A549 (cell line): ENCODE results near the gene CTDSPL. TPM values are rescaled to one million over a fixed set of nuclear protein-coding genes. Genes with fewer than 3 reads are reported as not detected.

Experiments
- ATAC-seq, 2 experiments: fragments of 200-7000 bp in 1 of 2; fragments of >200 bp in 1 of 2; cut with Nextera tagmentation in 1 of 2; cut with Tn5 transposase in 1 of 2; 3 replicates each; pipeline versions ENCODE4 v1.8.0 to v1.9.1; 2018 to 2020; ENCODE audit warnings: mild to moderate bottlenecking in 1 of 2, moderate library complexity in 1 of 2
- CTCF ChIA-PET: fragments of 300-600 bp; sonication (Branson Sonifier 250); formaldehyde crosslinking; extraction: SDS; loops from one replicate; lab custom pipeline; 2021; ENCODE audit warnings: antibody characterized with exemption, inconsistent platforms; lab: Yijun Ruan, JAX
- POLR2A ChIA-PET: fragments of 350-600 bp; formaldehyde crosslinking; extraction: SDS; loops from one replicate; lab custom pipeline; 2021; ENCODE audit warnings: antibody characterized with exemption, inconsistent platforms; lab: Yijun Ruan, JAX
- DNase-seq, 2 experiments: peaks; one replicate each; pipeline versions ENCODE4 v3.0.0 to v3.0.0-alpha.2; 2011 to 2016; ENCODE audit warnings: low read depth in 1 of 2, low spot score in 1 of 2
- FAIRE-seq: peaks from 2 replicates; lab custom pipeline; 2011; peaks lifted over from hg19 to GRCh38; lab: Jason Lieb, UNC
- H3K27ac ChIP-seq, 2 experiments: fragments of >200 bp; sonication (Bioruptor Twin); formaldehyde crosslinking; 3 replicates each; pipeline ENCODE4 v1.5.1; 2016 to 2017
- H3K4me1 ChIP-seq: fragments of >200 bp; sonication (Bioruptor Twin); formaldehyde crosslinking; 3 replicates; pipeline ENCODE4 v1.6.1; 2016
- H3K4me2 ChIP-seq: fragments of >200 bp; sonication (Bioruptor Twin); formaldehyde crosslinking; 3 replicates; pipeline ENCODE4 v1.6.1; 2016
- H3K4me3 ChIP-seq: fragments of >200 bp; sonication (Bioruptor Twin); formaldehyde crosslinking; 3 replicates; pipeline ENCODE4 v1.5.1; 2016
- H3K9me3 ChIP-seq: fragments of >200 bp; sonication (Bioruptor Twin); formaldehyde crosslinking; 3 replicates; pipeline ENCODE4 v1.6.1; 2016
- BCL3 ChIP-seq: fragments of >200 bp; sonication (Bioruptor Twin); formaldehyde crosslinking; IDR thresholded peaks from 3 replicates; pipeline ENCODE4 v1.6.1; 2016
- CEBPB ChIP-seq, 2 experiments: fragments of >200 bp in 1 of 2; sonication (Bioruptor Twin) in 1 of 2; formaldehyde crosslinking in 1 of 2; IDR thresholded peaks; 2 replicates each; pipeline ENCODE4 v1.6.1; 2012 to 2016
- CHD2 ChIP-seq: fragments of 150-350 bp; IDR thresholded peaks from 2 replicates; pipeline ENCODE4 v1.6.1; 2014; ENCODE audit warnings: low read length; ENCODE audit not compliant: partially characterized antibody
- E2F6 ChIP-seq: IDR thresholded peaks from 2 replicates; pipeline ENCODE4 v1.6.1; 2012; ENCODE audit warnings: low read depth, borderline replicate concordance
- EHMT2 ChIP-seq: fragments of 200-600 bp; sonication (generic); IDR thresholded peaks from 2 replicates; pipeline ENCODE4 v1.6.1; 2016; ENCODE audit warnings: antibody characterized with exemption, low read depth, mild to moderate bottlenecking, moderate library complexity
- ELK1 ChIP-seq: fragments of 150-350 bp; IDR thresholded peaks from 2 replicates; pipeline ENCODE4 v1.6.1; 2014; ENCODE audit warnings: low read depth, mild to moderate bottlenecking, low read length
- FOSB ChIP-seq: fragments of 250-450 bp; sonication (Bioruptor Pico); IDR thresholded peaks from 2 replicates; pipeline ENCODE4 v1.5.0; 2020; ENCODE audit warnings: mild to moderate bottlenecking, moderate library complexity
- HMGXB4 ChIP-seq: fragments of 250-450 bp; sonication (Bioruptor Pico); IDR thresholded peaks from 2 replicates; pipeline ENCODE4 v1.5.0; 2021; ENCODE audit warnings: mild to moderate bottlenecking, moderate library complexity, borderline replicate concordance
- HOXA7 ChIP-seq: fragments of 250-450 bp; sonication (Bioruptor Pico); IDR thresholded peaks from 2 replicates; pipeline ENCODE4 v1.5.0; 2020; ENCODE audit warnings: mild to moderate bottlenecking, moderate library complexity
- HOXB5 ChIP-seq: fragments of 250-450 bp; sonication (Bioruptor Pico); IDR thresholded peaks from 2 replicates; pipeline ENCODE4 v1.5.0; 2020; ENCODE audit warnings: mild to moderate bottlenecking, moderate library complexity
- KDM1A ChIP-seq: fragments of 200-600 bp; sonication (generic); IDR thresholded peaks from 2 replicates; pipeline ENCODE4 v1.6.1; 2016; ENCODE audit warnings: low read depth, mild to moderate bottlenecking
- KDM5A ChIP-seq: fragments of 200-600 bp; sonication (generic); IDR thresholded peaks from 2 replicates; pipeline ENCODE4 v1.6.1; 2016; ENCODE audit warnings: antibody characterized with exemption, mild to moderate bottlenecking
- MAX ChIP-seq: IDR thresholded peaks from 2 replicates; pipeline ENCODE4 v1.6.1; 2012
- MAZ ChIP-seq: fragments of 150-350 bp; IDR thresholded peaks from 2 replicates; pipeline ENCODE4 v1.6.1; 2014; ENCODE audit warnings: antibody characterized with exemption, low read depth, low read length, borderline replicate concordance
- POLR2AphosphoS2 ChIP-seq: conservative IDR thresholded peaks from 2 replicates; pipeline ENCODE4 v1.6.1; 2012; ENCODE audit warnings: low read length, improper control_type of control experiment, inconsistent platforms
- RARB ChIP-seq: fragments of 250-450 bp; sonication (Bioruptor Pico); IDR thresholded peaks from 2 replicates; pipeline ENCODE4 v1.8.0; 2021; ENCODE audit warnings: mild to moderate bottlenecking, moderate library complexity
- REST ChIP-seq: fragments of 200-600 bp; sonication (generic); IDR thresholded peaks from 2 replicates; pipeline ENCODE4 v1.6.1; 2016; ENCODE audit warnings: antibody characterized with exemption, mild to moderate bottlenecking, moderate library complexity
- SMC3 ChIP-seq: fragments of >200 bp; sonication (Bioruptor Twin); formaldehyde crosslinking; IDR thresholded peaks from 3 replicates; pipeline ENCODE4 v1.6.1; 2018; ENCODE audit warnings: inconsistent platforms
- SREBF2 ChIP-seq: fragments of 450-650 bp; IDR thresholded peaks from 2 replicates; pipeline ENCODE4 v1.6.1; 2014; ENCODE audit warnings: mild to moderate bottlenecking, moderate library complexity
- TP53 ChIP-seq: fragments of 250-450 bp; sonication (Bioruptor Pico); IDR thresholded peaks from 2 replicates; pipeline ENCODE4 v1.5.0; 2021; ENCODE audit warnings: mild to moderate bottlenecking, moderate library complexity
- ZC3H11A ChIP-seq: fragments of 450-650 bp; IDR thresholded peaks from 2 replicates; pipeline ENCODE4 v1.6.1; 2014; ENCODE audit warnings: antibody characterized with exemption, mild to moderate bottlenecking
- ZFP36 ChIP-seq: fragments of 450-650 bp; IDR thresholded peaks from 2 replicates; pipeline ENCODE4 v1.6.1; 2014; ENCODE audit warnings: borderline replicate concordance; ENCODE audit not compliant: partially characterized antibody
- WGBS: methylation state at CpG from one replicate; pipeline ENCODE4 v1.1.6; 2017; ENCODE audit errors: missing lambda C conversion rate; 5-methylcytosine and 5-hydroxymethylcytosine counted together
- polyA plus RNA-seq, 4 experiments: library from polyadenylated mRNA; depleted of rRNA in 3 of 4; stranded (reverse); fragments of >200 nt; fragmentation: RNase III in 1 of 4; extraction: RNeasy Plus Mini Kit Qiagen cat#74134 plus additional on column Dnase treatment in 1 of 4; gene quantifications; 2 replicates in 3 of 4; 3 replicates in 1 of 4; pipeline ENCODE4 v1.2.3, GENCODE V29; 2011 to 2017

Gene CTDSPL
- polyA plus RNA-seq, 2 of the 4 experiments (the other 2 are of a cell fraction): 9.9 to 35.1 TPM

GRCh38 chr3:37906734-37907282 is 45.1 kb downstream of the CTDSPL start (continued):
- TF ChIP-seq E2F6 (no peak), POLR2AphosphoS2 (no peak), RARB (CRISPR knock-in tag) (no peak), HMGXB4 (no peak), CHD2 (no peak)

- TF ChIP-seq EHMT2 (no peak), SREBF2 (no peak), CEBPB (IDR thresholded peaks at IDR 0.05) (no peak), MAZ (no peak), HOXA7 (CRISPR knock-in tag) (no peak), CHD2 (no peak), BCL3 (no peak), MAX (no peak), TP53 (no peak)
- CTCF ChIA-PET: interaction anchor here (1.5 kb wide), 1 partner anchor 67 kb away, joined by 5 read pairs; no protein-coding TSS in a partner anchor
Measured at GRCh38 chr3:37907371-37907770, 45.7 kb downstream of the CTDSPL start.

GRCh38 chr3:37907906-37908305 is 46.2 kb downstream of the CTDSPL start:
- 88% methylated on average over 6 of the region's 6 CpGs for WGBS
- ATAC-seq (no peak), FAIRE-seq (no peak), DNase-seq (no peak)
- no peak overlapping the region for H3K4me3 ChIP-seq
- no peaks in the 10 kb centered on the region for H3K9me3 ChIP-seq
- no peak for TF ChIP-seq REST
- TF ChIP-seq SMC3: no peak
- no peak for TF ChIP-seq ZFP36
- TF ChIP-seq CEBPB (IDR thresholded peaks at IDR 0.05): no peak
- no peak for TF ChIP-seq KDM1A
- no peak for TF ChIP-seq HOXB5 (CRISPR knock-in tag)
- no peak for TF ChIP-seq ZC3H11A
- TF ChIP-seq KDM5A: no peak
- TF ChIP-seq ELK1: no peak
- no peak for TF ChIP-seq FOSB
- POLR2A ChIA-PET: no interaction called here
- H3K4me2 ChIP-seq: no peak overlapping the region
- no peak overlapping the region for H3K27ac ChIP-seq
- H3K4me1 ChIP-seq: peaks cover 4% of the 10 kb centered on the region; the same call in 1 of the 3 replicates
- CTCF ChIA-PET: interaction anchor here (1.9 kb wide), 1 partner anchor 52 kb away, joined by 5 read pairs; no protein-coding TSS in a partner anchor

More at GRCh38 chr3:37907371-37907770, 45.7 kb downstream of the CTDSPL start:
- H3K4me2 ChIP-seq: no peak overlapping the region
- no peak for FAIRE-seq
- POLR2A ChIA-PET: no interaction called here
- H3K4me3 ChIP-seq: no peak overlapping the region
- no peaks in the 10 kb centered on the region for H3K9me3 ChIP-seq
- WGBS: 78% methylated on average over 2 of the region's 2 CpGs
- no peak for ATAC-seq
- no peak overlapping the region for H3K27ac ChIP-seq
- no peak for DNase-seq
- H3K4me1 ChIP-seq: peaks cover 4% of the 10 kb centered on the region; the same call in 1 of the 3 replicates
